ENCODE results near the gene SLC41A3. TPM values are rescaled to one million over a fixed set of nuclear protein-coding genes. Genes with fewer than 3 reads are reported as not detected.

The SLC41A3 gene
- total RNA-seq, 1 donor from 2014 or later: 98.2 TPM

Other genes with a start within 250 kb of the SLC41A3 start
- 0.05 TPM in 1 of 2 replicates, not detected in the other for gene ROPN1B, start 114.9 kb downstream of the SLC41A3 start, total RNA-seq
- not detected in 2 replicates for gene ALDH1L1, start 96.5 kb upstream of the SLC41A3 start, total RNA-seq

Measured in dermis blood vessel endothelial cell (primary cell).